Measurements from ENCODE around the gene PERCC1. TPM values are rescaled to one million over a fixed set of nuclear protein-coding genes. Genes with fewer than 3 reads are reported as not detected.

PERCC1 gene
- total RNA-seq, 2 experiments from 2014 or later, result 0.33 TPM; not detected in 1

GRCh38 chr16:1454561-1454960, 23.7 kb downstream of the PERCC1 start:
- Mint-ChIP-seq H3K4me3 (no peak overlapping the region), H3K9me3 (ENCODE audit: low read depth) (no peaks in the 10 kb centered on the region), H3K27me3 (no peaks in the 10 kb centered on the region), H3K27ac (no peak overlapping the region), H3K36me3 (no peaks in the 10 kb centered on the region), H3K4me1 (peaks cover 17% of the 10 kb centered on the region)
- ATAC-seq (no peak), DNase-seq (no peak)
- CTCF ChIA-PET, result no interaction called here

- ATAC-seq (no peak), DNase-seq (no peak)
- H3K9me3 Mint-ChIP-seq (ENCODE audit: low read depth), result no peaks in the 10 kb centered on the region
- no peak overlapping the region for H3K4me3 Mint-ChIP-seq
- CTCF ChIA-PET, result no interaction called here
- H3K36me3 Mint-ChIP-seq, result no peaks in the 10 kb centered on the region
- no peaks in the 10 kb centered on the region for H3K27me3 Mint-ChIP-seq
- peaks cover 17% of the 10 kb centered on the region for H3K4me1 Mint-ChIP-seq
- H3K27ac Mint-ChIP-seq, result no peak overlapping the region
Observed at GRCh38 chr16:1455190-1456171, 24.6 kb downstream of the PERCC1 start.

- Mint-ChIP-seq H3K36me3 (peaks cover 2% of the 10 kb centered on the region), H3K9me3 (ENCODE audit: low read depth) (no peaks in the 10 kb centered on the region), H3K27me3 (no peaks in the 10 kb centered on the region), H3K27ac (no peak overlapping the region), H3K4me1 (peaks cover 17% of the 10 kb centered on the region), H3K4me3 (no peak overlapping the region)
- DNase-seq (no peak), ATAC-seq (no peak)
- CTCF ChIA-PET, result no interaction called here
Observed at GRCh38 chr16:1456951-1457350, 26.1 kb downstream of the PERCC1 start.

DNA sequence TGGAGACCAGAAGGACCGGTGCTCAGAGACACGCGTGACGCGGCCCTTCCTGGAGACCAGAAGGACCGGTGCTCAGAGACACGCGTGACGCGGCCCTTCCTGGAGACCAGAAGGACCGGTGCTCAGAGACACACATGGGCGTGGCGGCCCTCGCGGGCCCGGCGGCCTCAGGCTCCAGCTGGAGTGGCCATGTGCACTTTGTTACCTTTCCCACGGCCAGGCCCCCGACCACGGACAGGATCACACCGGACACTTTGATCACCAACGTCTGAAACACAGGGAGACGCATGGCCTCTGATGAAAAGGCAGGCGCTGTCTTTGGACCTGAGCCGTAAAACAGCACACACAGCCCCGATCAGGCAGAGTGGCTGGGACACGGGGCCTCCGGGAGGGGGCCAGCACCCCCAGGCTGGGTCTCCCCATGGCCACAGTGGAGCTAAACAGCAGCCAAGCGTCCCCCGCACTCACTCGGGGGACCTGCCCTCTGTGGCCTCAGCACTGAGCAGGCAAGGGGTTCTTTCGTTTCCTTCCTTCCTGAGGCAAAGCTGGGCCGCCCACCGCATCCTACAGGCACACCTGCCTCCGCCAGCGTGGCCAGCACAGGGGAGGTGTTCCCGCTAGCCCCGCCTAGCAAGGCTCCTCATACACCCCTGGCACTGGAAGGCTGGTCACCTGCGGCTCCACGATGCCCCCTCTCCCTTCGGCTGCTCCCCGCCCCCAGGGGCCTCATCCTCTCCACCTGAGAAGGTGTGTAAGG, 26.8 kb downstream of the PERCC1 start:
- Mint-ChIP-seq H3K27me3 (no peaks in the 10 kb centered on the region), H3K9me3 (ENCODE audit: low read depth) (no peaks in the 10 kb centered on the region)

GRCh38 chr16:1458336-1458976, 27.6 kb downstream of the PERCC1 start:
- no peak overlapping the region for H3K27ac Mint-ChIP-seq
- no peak for ATAC-seq
- H3K4me1 Mint-ChIP-seq, result peaks cover 16% of the 10 kb centered on the region
- H3K4me3 Mint-ChIP-seq, result no peak overlapping the region
- CTCF ChIA-PET, result no interaction called here
- no peak for DNase-seq
- no peaks in the 10 kb centered on the region for H3K27me3 Mint-ChIP-seq
- H3K36me3 Mint-ChIP-seq, result peaks cover 2% of the 10 kb centered on the region
- H3K9me3 Mint-ChIP-seq (ENCODE audit: low read depth), result no peaks in the 10 kb centered on the region

More for the DNA sequence above, 26.8 kb downstream of the PERCC1 start:
- CTCF ChIA-PET, result no interaction called here
- Mint-ChIP-seq H3K27ac (no peak overlapping the region), H3K36me3 (peaks cover 2% of the 10 kb centered on the region), H3K4me3 (no peak overlapping the region), H3K4me1 (peaks cover 17% of the 10 kb centered on the region)
- no peak for ATAC-seq
- no peak for DNase-seq

- H3K27me3 Mint-ChIP-seq, result no peaks in the 10 kb centered on the region
- H3K4me3 Mint-ChIP-seq, result no peak overlapping the region
- H3K9me3 Mint-ChIP-seq (ENCODE audit: low read depth), result no peaks in the 10 kb centered on the region
- DNase-seq (no peak), ATAC-seq (no peak)
- peaks cover 2% of the 10 kb centered on the region for H3K36me3 Mint-ChIP-seq
- peaks cover 11% of the 10 kb centered on the region for H3K4me1 Mint-ChIP-seq
- H3K27ac Mint-ChIP-seq, result no peak overlapping the region
- CTCF ChIA-PET, result no interaction called here
Observed at GRCh38 chr16:1458977-1459341, 28.1 kb downstream of the PERCC1 start.

- Mint-ChIP-seq H3K4me3 (no peak overlapping the region), H3K27me3 (no peaks in the 10 kb centered on the region), H3K9me3 (ENCODE audit: low read depth) (no peaks in the 10 kb centered on the region), H3K27ac (no peak overlapping the region), H3K4me1 (peaks cover 7% of the 10 kb centered on the region), H3K36me3 (peaks cover 2% of the 10 kb centered on the region)
- CTCF ChIA-PET, result no interaction called here
- DNase-seq (no peak), ATAC-seq (no peak)
Observed at GRCh38 chr16:1459967-1460366, 29.1 kb downstream of the PERCC1 start.

DNA sequence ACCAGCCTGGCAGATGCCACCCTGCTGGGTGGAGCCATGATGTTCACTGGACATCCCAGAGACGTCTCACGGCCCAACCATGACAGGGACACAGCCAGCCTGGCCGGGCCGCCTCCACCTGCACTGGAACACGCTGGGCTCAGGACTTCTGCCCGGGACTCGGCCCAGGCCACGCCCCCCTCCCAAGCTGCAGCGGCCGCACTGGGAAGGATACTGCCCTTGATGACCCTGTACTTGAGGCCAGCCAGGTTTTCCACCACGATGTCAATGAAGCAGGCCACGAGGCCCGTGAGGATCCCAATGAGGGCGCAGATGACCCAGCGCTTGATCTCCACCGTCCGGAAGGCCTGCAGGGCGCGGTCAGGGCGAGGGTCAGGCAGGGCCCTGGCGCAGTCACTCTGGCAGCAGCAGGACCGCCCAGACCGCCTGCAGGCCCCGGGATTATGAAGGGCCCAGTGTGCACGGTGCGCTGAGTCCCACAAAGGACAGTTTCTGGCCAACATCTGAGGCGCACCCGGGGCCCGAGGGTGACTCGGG, 29.8 kb downstream of the PERCC1 start:
- DNase-seq, result no peak
- no peak overlapping the region for H3K27ac Mint-ChIP-seq
- no peak for ATAC-seq
- no peaks in the 10 kb centered on the region for H3K27me3 Mint-ChIP-seq
- H3K36me3 Mint-ChIP-seq, result peaks cover 2% of the 10 kb centered on the region
- CTCF ChIA-PET, result no interaction called here
- no peaks in the 10 kb centered on the region for H3K9me3 Mint-ChIP-seq (ENCODE audit: low read depth)
- H3K4me3 Mint-ChIP-seq, result no peak overlapping the region
- peaks cover 7% of the 10 kb centered on the region for H3K4me1 Mint-ChIP-seq

DNA sequence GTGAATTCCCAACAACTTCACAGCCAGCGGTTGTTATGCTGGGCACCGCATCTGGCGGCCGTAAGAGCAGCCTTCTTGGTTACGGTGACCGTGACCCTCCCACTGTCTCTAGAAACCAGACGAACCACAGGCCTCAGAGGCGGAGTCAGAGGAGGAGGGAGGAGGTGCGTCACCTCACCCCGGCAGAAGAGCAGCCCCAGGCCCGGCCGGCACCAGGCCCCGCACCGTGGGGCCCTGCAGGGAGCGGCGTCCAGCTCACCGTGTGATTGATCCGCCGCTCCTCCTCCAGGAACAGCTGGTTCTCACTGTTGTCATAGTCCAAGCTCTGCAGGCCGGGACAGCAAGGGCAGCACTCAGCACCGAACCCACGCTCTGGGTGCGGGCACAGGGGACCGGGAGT, 30.3 kb downstream of the PERCC1 start:
- Mint-ChIP-seq H3K36me3 (peaks cover 2% of the 10 kb centered on the region), H3K9me3 (ENCODE audit: low read depth) (no peaks in the 10 kb centered on the region), H3K27me3 (no peaks in the 10 kb centered on the region), H3K4me3 (no peak overlapping the region), H3K4me1 (peaks cover 7% of the 10 kb centered on the region), H3K27ac (no peak overlapping the region)
- CTCF ChIA-PET, result no interaction called here
- DNase-seq, result no peak
- ATAC-seq, result no peak

- Mint-ChIP-seq H3K4me3 (no peak overlapping the region), H3K9me3 (ENCODE audit: low read depth) (no peaks in the 10 kb centered on the region), H3K27ac (no peak overlapping the region), H3K4me1 (no peaks in the 10 kb centered on the region), H3K27me3 (no peaks in the 10 kb centered on the region), H3K36me3 (peaks cover 2% of the 10 kb centered on the region)
- CTCF ChIA-PET, result interaction anchor here (1.1 to 1.5 kb wide), 2 partner anchors 51 to 101 kb away, joined by 3 read pairs; no protein-coding TSS in a partner anchor
- no peak for DNase-seq
- ATAC-seq, result no peak
Observed at GRCh38 chr16:1464196-1464893, 33.5 kb downstream of the PERCC1 start.

- CTCF ChIA-PET, result interaction anchor here (1.1 kb wide), 1 partner anchor 52 kb away, joined by 3 read pairs; no protein-coding TSS in a partner anchor
- DNase-seq (no peak), ATAC-seq (no peak)
- Mint-ChIP-seq H3K27ac (no peak overlapping the region), H3K36me3 (peaks cover 2% of the 10 kb centered on the region), H3K9me3 (ENCODE audit: low read depth) (no peaks in the 10 kb centered on the region), H3K27me3 (no peaks in the 10 kb centered on the region), H3K4me3 (no peak overlapping the region), H3K4me1 (no peaks in the 10 kb centered on the region)
Observed at GRCh38 chr16:1464894-1465566, 34.2 kb downstream of the PERCC1 start.

GRCh38 chr16:1465567-1465915, 34.7 kb downstream of the PERCC1 start:
- Mint-ChIP-seq H3K9me3 (ENCODE audit: low read depth) (no peaks in the 10 kb centered on the region), H3K27me3 (no peaks in the 10 kb centered on the region), H3K27ac (no peak overlapping the region), H3K4me1 (no peaks in the 10 kb centered on the region), H3K4me3 (no peak overlapping the region), H3K36me3 (peaks cover 2% of the 10 kb centered on the region)
- DNase-seq, result no peak
- no peak for ATAC-seq
- CTCF ChIA-PET, result no interaction called here

Measured in activated CD8-positive, alpha-beta memory T cell treated with anti-CD3 and anti-CD28 coated beads, Interleukin-2, amount 10 ng/mL, durations not matched to agents 7 days and 5 days (primary cell).